ENCODE data around the gene TP73. TPM values are rescaled to one million over a fixed set of nuclear protein-coding genes. Genes with fewer than 3 reads are reported as not detected.

TP73 gene
- total RNA-seq, 1 experiment from 2014 or later: 19.2 TPM

DNA sequence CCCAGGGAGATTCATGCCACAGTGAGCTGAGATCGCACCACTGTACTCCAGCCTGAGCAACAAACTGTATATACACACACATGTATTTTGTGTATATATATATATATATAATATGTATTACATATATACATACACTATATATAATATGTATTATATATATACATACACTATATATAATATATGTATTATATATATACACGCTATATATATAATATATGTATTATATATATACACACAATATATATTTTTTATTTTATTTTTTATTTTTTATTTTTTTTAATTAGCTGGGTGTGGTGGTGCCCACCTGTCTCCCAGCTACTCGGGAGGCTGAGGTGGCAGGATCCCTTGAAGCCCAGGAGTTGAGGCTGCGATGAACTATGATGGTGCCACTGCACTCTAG, 9.3 kb downstream of the TP73 start:
- intact Hi-C loops (cut with micrococcal nuclease): no loop called here
- H3K4me2 ChIP-seq (ENCODE audit: low read length): no peak overlapping the region
- H3K27ac ChIP-seq (ENCODE audit: low read depth, low read length): no peak overlapping the region
- no peaks in the 10 kb centered on the region for H3K9me2 ChIP-seq (ENCODE audit: insufficient read depth)
- no peak overlapping the region for H3K4me3 ChIP-seq (replicated peaks in 1 of 2; ENCODE audit: low read depth in 1 of 2, low read length in 2 of 2)
- peaks cover 80% of the 10 kb centered on the region for H3K79me2 ChIP-seq (ENCODE audit: insufficient read depth, low read length)
- H4K20me1 ChIP-seq (ENCODE audit: insufficient read depth): peaks cover 5% of the 10 kb centered on the region; the same call in 1 of the 2 replicates
- no peak for DNase-seq (ENCODE audit: low read depth, low spot score)
- no peak overlapping the region for H3K9ac ChIP-seq (ENCODE audit: low read length)
- H3K36me3 ChIP-seq (ENCODE audit: control insufficient read depth in 1 of 2, insufficient read depth in 2 of 2, low read length in 2 of 2): no peaks in the 10 kb centered on the region
- H2AFZ ChIP-seq (ENCODE audit: low read depth, low read length, poor library complexity, severe bottlenecking): no peak overlapping the region
- ChIA-PET CTCF (no interaction called here), RAD21 (ENCODE audit: low non-redundant PET in 1 of 2, low total read pairs in 2 of 2, uncharacterized antibody in 2 of 2, unreplicated experiment in 2 of 2) (no interaction called here), POLR2A (interaction anchor here (0.9 kb wide), 1 partner anchor 8 kb away, joined by 4 read pairs; no protein-coding TSS in a partner anchor)
- ATAC-seq: no peak
- TF ChIP-seq CBX3 (IDR thresholded peaks at IDR 0.05; ENCODE audit: low read depth): no peak
- no peak for TF ChIP-seq POLR2A (IDR thresholded peaks at IDR 0.05; ENCODE audit: borderline replicate concordance, extremely low read depth, insufficient read depth, insufficient read length)
- no peak for TF ChIP-seq SRF (IDR thresholded peaks at IDR 0.05; ENCODE audit: low read depth)
- TF ChIP-seq FOSL1 (IDR thresholded peaks at IDR 0.05; ENCODE audit: low read depth): no peak
- TF ChIP-seq YY1 (IDR thresholded peaks at IDR 0.05; ENCODE audit: extremely low read depth, insufficient replicate concordance, low read depth, low read length): no peak
- no peak for TF ChIP-seq ZBTB33 (IDR thresholded peaks at IDR 0.05; ENCODE audit: extremely low read depth, insufficient replicate concordance, low read length)
- no peak for TF ChIP-seq JUND (IDR thresholded peaks at IDR 0.05)
- TF ChIP-seq ELF1 (IDR thresholded peaks at IDR 0.05; ENCODE audit: borderline replicate concordance, low read depth): no peak
- no peak for TF ChIP-seq TCF7L2 (IDR thresholded peaks at IDR 0.05; ENCODE audit: borderline replicate concordance, extremely low read depth, insufficient read depth, insufficient read length)
- TF ChIP-seq ZNF274 (IDR thresholded peaks at IDR 0.05; ENCODE audit: low read depth, low read length): no peak
- TF ChIP-seq EZH2phosphoT487 (IDR thresholded peaks at IDR 0.05; ENCODE audit: borderline replicate concordance): no peak
- no peak for TF ChIP-seq EZH2 (IDR thresholded peaks at IDR 0.05)
- TF ChIP-seq, protein P1, sequence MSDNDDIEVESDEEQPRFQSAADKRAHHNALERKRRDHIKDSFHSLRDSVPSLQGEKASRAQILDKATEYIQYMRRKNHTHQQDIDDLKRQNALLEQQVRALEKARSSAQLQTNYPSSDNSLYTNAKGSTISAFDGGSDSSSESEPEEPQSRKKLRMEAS (IDR thresholded peaks at IDR 0.05): no peak
- TF ChIP-seq RAD21 (IDR thresholded peaks at IDR 0.05; ENCODE audit: low read depth): no peak
- TF ChIP-seq, protein P2, sequence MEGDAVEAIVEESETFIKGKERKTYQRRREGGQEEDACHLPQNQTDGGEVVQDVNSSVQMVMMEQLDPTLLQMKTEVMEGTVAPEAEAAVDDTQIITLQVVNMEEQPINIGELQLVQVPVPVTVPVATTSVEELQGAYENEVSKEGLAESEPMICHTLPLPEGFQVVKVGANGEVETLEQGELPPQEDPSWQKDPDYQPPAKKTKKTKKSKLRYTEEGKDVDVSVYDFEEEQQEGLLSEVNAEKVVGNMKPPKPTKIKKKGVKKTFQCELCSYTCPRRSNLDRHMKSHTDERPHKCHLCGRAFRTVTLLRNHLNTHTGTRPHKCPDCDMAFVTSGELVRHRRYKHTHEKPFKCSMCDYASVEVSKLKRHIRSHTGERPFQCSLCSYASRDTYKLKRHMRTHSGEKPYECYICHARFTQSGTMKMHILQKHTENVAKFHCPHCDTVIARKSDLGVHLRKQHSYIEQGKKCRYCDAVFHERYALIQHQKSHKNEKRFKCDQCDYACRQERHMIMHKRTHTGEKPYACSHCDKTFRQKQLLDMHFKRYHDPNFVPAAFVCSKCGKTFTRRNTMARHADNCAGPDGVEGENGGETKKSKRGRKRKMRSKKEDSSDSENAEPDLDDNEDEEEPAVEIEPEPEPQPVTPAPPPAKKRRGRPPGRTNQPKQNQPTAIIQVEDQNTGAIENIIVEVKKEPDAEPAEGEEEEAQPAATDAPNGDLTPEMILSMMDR (IDR thresholded peaks at IDR 0.05 in 2 of 3, conservative IDR thresholded peaks at IDR 0.05 in 1 of 3; ENCODE audit: borderline replicate concordance in 1 of 3, insufficient read depth in 1 of 3, low read depth in 2 of 3, low read length in 2 of 3): no peak
- TF ChIP-seq SP1 (IDR thresholded peaks at IDR 0.05; ENCODE audit: low read depth): no peak
- no peak for TF ChIP-seq POLR2AphosphoS5 (IDR thresholded peaks at IDR 0.05; ENCODE audit: low read depth, low read length)
- TF ChIP-seq SIN3A (IDR thresholded peaks at IDR 0.05; ENCODE audit: low read depth): no peak
- peaks cover 0 to 6% of the 10 kb centered on the region in 2 experiments; a peak in 1 of 4 replicates for H3K4me1 ChIP-seq (ENCODE audit: control insufficient read depth in 1 of 2, insufficient read depth in 2 of 2, low read length in 2 of 2)
- H3K9me3 ChIP-seq (ENCODE audit: control insufficient read depth in 1 of 2, insufficient read depth in 1 of 2, low read depth in 1 of 2, low read length in 2 of 2): no peaks in the 10 kb centered on the region
- no peaks in the 10 kb centered on the region for H3K27me3 ChIP-seq (ENCODE audit: insufficient read depth, low read length)
- no TSS peak for BruUV-seq (replicated peaks)
